Stimulated activated CD4-positive, alpha-beta T cell treated with anti-CD3 and anti-CD28 coated beads, Interleukin-15, amount 100 ng/mL, for 48 hours (primary cell): ENCODE measurements around the gene TEDC2.
"Not testable (repeated sequence)": the region's sequence is repeated elsewhere in the genome, so short reads cannot be mapped to it uniquely, and the experiment has no call there.

Source experiments
- DNase-seq, 2 donors: peaks; one replicate each; pipeline ENCODE4 v3.0.0-alpha.2; 2020; ENCODE audit warnings: low read depth in 2 of 2

Gene TEDC2

DNA sequence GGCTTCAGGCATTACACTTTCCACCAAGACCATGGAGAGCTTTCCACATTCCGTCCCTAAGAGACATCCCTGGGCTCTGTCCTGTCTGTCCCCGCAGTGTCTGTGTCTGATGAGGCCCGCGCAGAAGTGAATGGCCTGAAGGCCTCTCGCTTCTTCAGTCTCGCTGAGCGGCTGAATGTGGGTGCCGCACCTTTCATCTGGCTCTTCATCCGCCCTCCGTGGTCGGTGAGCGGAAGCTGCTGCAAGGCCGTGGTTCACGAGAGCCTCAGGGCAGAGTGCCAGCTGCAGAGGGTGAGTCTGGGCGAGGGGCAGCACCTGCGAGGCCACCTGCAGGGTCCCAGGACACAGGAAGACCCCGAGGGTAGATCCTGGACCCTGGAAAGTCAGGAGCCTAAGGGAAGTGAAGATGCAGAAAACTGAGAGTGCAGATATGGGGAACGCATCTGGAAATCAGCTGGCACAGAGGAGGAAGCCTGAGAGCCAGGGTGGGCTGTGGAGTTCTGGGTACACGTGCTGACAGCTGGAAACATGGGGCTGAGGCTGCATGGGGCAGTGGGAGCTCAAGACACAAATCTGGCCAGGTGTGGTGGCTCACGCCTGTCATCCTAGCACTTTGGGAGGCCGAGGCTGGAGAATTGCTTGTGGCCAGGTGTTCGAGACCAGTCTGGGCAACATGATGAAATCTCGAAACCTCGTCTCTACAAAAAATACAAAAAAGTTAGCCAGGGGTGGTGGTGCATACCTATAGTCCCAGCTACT, 22.7 kb upstream of the TEDC2 start:
- no peak for DNase-seq

DNA sequence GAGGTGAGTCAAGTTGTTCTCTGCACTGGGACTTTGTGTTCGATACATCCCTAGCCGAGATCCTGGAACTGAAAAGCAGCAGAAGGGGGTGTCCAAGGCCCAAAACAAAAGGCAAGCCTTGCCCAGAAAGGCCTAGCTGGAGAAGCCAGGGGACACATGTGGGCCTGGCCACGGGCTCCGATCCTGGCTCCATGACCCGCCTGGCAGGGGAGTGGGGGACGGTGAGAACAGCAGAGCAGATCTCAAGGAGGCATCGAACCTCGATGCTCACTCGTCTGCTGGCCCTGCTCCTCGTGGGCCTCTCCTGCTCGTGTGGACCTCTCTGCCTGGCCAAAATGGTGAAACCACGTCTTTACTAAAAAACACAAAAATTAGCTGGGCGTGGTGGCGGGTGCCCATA, 21.8 kb upstream of the TEDC2 start:
- no peak for DNase-seq

DNA sequence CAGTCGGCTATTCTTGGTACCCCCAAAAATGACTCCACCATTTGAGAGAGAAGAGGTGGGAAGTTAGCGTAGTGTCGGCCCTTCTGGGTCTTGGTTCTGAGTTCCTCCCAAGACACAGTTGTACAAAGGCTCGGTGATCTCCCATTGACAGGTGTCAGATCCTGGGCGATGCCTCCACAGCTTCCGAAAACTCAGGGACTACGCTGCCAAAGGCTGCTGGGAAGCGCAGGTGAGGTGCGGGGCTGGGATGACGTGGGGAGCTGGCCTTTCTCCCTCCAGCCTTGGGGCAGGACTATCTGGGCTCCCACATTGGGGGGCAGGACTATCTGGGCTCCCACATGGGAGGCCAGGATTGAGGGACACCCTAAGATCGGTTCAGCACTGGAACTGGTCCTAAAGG, 20.3 kb upstream of the TEDC2 start:
- no peak for DNase-seq

DNA sequence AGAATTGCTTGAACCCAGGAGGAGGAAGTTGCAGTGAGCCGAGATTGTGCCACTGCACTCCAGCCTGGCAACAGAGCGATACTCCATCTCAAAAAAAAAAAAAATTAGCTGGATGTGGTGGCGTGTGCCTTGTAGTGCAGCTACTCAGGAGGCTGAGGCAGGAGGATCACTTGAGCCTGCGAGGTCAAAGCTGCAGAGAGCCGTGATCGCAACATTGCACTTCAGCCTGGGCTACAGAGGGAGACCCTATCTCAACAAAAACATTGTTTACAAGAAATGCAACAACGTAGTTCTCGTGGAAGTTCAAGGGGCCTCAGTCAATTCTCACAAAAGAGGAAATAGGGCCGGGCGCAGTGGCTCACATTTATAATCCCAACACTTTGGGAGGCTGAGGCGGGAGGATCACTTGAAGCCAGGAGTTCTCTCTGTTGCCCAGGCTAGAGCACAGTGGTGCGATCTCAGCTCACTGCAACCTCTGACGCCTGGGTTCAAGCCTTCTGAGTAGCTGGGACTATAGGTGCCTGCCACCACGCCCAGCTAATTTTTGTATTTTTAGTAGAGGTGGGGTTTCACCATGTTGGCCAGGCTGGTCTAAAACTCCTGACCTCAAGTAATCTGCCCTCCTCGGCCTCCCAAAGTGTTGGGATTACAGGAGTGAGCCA, 18.6 kb upstream of the TEDC2 start:
- DNase-seq: not testable (repeated sequence)

DNA sequence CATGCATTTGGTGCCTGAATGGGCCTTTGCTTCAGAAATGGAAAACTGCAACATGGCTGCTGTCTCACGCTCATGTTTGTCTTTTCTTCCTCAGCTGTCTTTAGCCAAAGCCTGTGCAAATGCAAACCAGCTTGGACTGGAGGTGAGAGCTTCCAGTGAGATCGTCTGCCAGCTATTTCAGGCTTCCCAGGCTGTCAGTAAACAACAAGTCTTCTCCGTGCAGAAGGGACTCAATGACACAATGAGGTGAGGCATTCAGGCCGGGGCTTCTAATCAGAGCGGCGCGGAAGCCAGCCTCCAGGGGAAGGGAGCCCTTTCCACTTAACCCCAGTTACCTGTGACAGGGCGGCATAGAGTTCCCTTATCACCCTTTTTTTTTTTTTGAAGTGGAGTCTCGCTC, 16.4 kb upstream of the TEDC2 start:
- no peak for DNase-seq

DNA sequence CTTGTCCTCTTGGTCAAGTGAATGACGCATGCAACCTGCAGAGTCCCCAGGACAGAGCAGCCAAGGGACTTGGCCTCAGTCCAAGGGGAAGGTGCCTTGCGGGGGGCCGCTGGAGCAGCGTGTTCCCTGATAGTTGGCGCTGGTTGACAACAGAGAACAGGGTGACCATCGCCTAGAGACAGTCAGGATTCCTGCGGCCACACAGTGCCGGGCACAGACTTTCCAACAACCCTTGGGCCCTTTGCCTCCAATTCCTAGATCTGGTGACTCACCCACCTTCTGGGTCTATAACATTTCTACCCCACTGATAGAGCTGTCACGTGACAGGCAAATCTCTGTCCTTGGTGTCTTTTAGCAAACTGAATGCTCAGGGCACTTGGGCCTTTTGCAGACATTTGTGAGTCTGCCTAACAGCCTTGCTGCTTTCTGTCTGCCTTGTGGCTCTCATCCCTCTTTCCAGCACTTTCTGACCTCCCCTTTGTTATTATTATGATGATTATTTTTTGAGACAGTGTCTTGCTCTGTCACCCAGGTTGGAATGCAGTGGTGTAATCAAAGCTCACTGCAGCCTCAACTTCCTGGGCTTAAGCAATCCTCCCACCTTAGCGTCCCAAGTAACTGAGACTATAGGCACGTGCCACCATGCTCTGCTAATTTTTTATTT, 11.9 kb upstream of the TEDC2 start:
- no peak for DNase-seq

DNA sequence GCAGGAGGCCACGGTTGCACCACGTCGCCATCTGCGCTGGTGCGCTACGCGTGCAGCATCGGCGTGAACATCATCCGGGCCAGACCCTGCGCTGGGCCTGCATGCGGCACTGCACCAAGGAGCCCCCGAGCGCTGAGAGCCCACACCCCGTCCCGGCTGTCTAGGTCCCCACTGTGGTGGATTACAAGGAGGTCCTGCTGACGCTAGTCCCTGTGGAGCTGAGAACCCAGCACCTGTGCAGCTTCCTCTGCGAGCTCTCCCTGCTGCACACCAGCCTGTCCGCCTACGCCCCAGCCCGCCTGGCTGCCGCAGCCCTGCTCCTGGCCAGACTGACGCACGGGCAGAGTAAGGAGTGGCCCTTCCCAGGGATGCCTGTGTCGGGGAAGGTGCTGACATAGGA, 10.8 kb upstream of the TEDC2 start:
- no peak for DNase-seq

DNA sequence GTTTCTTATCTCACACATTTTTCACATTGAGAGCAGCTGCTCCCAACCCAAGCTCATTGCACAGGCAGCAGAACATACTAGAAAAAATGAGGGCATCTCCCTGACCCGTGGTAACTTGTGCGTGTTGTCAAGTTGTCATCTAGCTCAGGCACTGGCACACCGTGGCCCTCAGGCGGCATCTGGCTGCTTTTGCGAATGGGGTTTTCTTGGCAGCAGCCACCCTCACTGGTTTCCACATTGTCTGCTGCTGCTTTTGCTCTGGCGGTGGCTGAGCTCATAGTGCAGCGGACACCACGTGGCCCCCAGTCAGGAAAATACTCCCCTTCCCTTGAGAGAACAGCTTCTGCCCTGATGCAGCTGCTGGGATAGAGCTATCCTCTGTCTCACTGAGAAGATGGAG, 9.4 kb upstream of the TEDC2 start:
- DNase-seq: no peak

DNA sequence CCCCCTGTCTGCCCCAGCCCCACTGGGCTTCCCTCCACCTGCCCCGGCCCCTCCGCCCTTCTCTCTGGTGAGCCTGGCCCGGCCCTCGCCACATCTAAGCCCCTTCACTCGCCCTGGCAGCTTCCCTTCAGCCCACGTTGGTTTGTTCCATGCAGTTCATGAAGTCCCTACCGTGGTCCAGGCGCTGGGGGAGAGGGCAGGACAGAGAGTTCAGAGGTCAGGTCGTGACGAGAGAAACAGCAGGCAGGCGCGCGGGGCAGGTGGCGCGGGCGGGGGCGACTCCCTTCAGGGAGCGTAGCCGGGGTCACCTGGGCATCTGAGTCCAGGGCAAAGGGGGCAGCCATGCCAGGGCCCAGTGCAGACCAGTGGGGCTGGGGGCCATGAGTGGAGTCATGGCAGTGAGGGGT, 8.9 kb upstream of the TEDC2 start:
- DNase-seq: no peak

DNA sequence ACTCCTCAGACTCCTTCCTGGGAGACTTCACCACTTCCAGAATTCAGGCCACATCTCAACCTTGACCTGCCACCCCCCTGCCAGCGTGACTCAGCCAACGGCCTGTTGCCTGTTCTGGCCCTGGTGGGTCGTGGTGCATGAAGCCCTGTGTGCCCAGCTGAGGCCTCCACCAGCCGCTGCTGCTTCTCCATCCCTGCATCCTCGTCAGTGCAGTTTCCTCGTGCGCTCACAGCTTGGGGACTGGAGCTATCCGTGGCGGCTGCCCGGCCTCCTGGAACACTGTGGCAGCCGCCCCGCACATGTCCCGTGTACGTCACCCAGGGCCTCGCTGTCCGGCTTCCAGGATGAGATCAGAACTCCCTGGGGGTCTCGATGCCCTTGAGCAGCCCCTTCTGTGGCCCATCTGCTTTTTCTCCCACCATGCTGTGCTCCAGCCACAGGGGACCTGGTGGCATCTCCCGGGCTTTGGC, 8.0 kb upstream of the TEDC2 start:
- DNase-seq: no peak

DNA sequence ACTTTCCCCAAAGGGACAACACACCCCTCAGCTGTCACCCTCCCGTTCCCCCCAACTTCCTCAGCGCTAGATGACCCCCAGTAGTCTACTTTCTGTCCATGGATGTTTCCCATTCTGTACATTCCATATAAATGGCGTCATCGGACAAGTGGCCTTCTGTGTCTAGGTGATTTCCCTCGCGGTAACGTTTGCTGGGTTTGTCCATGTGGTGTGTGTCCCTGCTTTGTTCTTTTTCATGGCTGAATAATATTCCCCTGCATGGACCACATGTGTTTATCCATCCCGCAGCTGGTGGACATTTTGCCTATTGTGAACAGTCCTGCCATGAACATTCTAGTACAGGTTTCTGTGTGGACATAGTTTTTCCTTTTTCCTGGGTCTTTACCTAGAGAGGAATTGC, 7.3 kb upstream of the TEDC2 start:
- no peak for DNase-seq

DNA sequence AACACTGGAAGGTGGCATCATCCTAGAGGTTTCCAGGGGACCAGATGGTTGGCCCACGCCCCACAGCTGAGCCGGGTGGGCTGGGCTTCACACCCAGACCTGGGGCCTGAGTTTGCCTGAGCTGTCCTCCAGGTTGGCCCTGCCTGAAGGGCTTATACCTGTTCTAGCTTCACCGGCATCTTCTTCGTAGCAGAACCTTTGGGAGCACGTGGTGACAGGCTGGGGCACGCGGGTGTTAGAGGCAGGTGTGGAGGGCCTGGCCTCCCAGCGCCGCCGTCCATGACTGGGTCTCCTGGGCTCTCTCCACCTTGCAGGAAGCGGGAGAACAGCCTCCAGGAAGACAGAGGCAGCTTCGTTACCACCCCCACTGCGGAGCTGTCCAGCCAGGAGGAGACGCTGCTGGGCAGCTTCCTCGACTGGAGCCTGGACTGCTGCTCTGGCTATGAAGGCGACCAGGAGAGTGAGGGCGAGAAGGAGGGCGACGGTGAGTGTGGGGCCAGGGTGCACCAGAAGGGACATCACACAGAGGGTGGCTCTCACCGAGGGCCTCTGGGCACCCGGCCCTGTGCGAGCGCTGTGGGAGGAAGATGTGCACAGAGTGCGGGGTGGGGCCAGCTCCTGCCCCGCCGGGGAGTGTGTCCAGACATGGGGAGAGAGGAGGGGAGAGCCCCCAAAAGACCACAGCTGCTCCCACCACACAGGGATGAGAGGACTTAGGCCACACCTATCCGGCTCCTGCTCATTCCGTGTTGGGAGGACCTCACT, 4.6 kb upstream of the TEDC2 start:
- no peak for DNase-seq

DNA sequence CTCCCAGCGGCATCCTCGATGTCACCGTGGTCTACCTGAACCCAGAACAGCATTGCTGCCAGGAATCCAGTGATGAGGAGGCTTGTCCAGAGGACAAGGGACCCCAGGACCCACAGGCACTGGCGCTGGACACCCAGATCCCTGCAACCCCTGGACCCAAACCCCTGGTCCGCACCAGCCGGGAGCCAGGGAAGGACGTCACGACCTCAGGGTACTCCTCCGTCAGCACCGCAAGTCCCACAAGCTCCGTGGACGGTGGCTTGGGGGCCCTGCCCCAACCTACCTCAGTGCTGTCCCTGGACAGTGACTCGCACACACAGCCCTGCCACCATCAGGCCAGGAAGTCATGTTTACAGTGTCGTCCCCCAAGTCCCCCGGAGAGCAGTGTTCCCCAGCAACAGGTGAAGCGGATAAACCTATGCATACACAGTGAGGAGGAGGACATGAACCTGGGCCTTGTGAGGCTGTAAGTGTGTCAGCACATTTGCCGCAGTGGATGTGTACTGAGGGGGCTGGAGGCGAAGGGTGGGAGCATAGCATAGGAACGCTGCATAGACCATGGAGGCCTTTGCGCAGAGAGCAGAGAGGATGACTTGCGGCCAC, 3.3 kb upstream of the TEDC2 start:
- DNase-seq: no peak

DNA sequence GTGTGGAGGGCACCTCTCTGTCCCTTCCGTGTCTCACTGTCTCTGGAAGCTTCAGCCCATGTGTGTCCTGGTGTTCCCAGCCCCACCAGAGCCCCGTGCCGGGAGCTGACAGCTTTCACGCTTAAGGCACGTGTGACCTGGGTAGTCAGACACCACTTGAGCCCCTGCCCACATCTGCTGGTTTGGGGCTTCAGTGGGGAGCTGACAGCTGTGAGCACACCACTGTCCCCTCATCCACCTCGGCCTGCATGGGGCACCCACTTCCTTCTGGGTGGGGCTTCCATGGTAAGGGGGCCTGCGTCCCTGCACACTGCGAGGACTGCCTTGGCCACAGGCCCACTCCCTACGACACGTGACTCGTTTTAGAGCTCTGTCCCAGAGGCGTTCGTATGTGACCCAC, 2.6 kb upstream of the TEDC2 start:
- no peak for DNase-seq

DNA sequence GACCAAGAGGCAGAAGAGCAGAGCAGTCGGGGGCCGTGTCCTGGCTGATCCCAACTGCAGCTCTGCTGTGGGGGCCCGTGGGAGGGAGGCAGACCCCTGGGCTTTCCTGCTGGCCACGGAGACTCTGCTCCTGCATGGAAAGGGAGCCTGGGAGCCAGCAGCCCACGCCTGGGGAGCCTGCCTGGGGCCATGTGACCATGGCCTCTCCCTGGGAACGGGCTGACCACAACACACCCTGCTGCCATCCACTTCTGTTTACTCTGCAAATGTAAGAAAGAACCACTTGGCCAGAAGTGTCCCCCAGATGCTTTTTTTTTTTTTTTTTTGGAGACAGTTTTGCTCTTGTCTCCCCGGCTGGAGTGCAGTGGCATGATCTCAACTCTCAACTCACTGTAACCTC, 2.0 kb upstream of the TEDC2 start:
- no peak for DNase-seq

DNA sequence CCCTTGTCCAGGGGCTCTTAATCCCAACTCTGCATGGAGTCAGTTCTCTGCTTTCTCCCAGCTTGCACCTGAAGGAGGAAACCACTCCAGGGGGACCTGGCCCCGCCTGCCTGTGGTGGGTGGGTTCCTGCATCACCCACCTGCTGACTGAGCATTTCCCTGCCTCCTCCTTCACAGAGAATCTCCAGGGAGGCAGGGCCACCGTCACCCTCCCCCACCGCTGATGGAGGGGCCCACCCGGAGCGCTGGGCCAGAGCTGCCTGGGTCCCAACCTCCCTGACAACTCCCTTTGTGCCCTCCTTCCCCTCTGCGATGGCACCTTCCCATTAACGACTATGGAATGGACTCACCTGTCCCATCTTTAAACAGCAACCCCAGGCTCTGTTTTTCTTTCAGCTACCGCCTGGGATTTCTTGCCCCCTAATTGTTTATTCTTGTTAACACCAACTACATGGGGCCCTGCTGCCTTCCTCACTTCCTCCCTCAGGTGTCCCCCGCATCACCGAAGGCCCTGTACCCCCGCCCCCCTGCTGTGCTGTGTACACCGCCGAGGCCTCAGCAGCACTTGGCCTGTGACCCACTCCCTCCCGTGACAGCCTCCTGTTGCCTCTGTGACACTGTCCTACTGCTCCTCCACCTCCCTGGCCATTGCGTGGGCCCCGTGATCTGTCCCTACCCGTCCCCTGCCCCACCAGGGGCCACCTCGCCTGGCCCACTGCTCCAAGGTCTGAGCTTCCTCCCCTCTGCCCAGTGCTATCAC, 842 bp upstream of the TEDC2 start:
- DNase-seq: no peak

DNA sequence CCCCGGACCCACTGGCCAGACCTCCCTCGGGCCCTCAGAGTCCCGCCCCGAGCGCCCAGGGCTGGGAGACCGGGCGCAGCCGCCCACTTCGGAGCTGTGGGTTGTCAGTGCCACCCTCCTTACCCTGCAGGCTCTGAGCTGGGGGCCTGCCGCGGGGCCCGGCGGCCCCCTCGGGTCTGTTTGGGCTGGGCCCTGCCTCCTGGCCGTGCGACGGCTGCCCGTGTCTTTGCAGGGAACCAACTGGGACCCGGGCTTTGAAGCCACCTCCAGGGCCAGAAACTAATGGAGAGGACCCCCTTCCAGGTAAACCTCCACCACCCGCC, 443 bp downstream of the TEDC2 start:
- DNase-seq: no peak

DNA sequence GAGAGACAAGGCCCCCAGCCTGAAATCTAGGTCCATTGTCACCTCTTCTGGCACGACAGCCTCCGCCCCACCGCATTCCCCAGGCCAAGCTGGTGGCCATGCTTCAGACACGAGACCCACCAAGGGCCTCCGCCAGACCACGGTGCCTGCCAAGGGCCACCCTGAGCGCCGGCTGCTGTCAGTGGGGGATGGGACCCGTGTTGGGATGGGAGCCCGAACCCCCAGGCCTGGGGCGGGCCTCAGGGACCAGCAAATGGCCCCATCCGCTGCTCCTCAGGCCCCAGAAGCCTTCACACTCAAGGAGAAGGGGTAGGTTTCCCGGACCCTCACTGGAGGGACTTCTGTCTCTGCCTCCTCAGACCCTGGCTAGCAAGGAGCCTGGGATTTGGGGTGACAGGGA, 1.0 kb downstream of the TEDC2 start:
- DNase-seq: no peak

DNA sequence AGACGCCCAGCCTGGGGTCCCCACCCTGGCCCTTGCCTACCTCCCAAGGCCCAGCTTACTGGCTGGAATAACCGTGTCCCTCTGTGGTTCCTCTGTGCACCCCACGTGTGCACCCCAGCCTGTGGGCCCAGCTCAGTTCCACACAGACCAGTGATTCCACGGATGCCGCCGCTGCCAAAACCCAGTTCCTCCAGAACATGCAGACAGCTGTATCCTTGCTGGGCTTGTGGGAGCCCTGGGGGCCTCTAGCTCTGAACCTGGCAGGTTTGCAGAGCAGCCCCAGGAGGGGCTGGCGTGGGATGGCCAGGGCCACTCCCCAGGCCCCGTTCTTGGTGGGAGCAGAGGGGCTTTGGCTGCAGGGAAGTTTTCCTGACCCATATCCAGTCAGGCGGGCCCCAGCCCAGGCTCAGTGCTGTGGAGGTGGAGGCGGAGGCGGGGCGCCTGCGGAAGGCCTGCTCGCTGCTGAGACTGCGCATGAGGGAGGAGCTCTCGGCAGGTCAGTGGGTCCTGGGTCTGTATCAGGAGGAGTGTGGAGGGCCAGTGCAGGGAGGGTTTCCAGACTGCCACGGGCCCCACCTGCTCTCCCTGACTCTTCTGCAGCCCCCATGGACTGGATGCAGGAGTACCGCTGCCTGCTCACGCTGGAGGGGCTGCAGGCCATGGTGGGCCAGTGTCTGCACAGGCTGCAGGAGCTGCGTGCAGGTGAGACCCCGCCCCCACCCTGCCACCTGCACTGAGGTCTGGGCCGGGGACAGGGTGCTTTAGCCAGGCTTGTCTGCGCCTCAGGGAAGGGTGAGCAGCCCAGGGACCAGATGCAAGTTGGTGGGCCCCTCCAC, 2.3 kb downstream of the TEDC2 start:
- DNase-seq: no peak

DNA sequence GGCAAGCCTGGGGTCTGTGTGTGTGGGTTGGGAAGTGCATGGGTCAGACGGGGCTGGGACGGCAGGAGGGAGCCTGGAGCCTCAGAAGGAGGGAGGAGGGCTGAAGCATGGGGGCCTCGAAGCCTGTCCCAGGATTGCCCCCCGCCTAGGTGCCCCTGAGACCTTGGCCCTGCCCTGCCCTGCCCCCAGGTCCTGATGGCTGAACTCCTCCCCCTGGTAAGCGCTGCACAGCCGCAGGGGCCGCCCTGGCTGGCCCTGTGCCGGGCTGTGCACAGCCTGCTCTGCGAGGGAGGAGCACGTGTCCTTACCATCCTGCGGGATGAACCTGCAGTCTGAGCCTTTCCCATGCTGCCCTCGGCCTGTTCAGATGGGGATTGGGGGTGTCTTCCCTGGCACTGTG, 4.4 kb downstream of the TEDC2 start:
- no peak for DNase-seq
